ENCODE data around the gene RHO. TPM values are rescaled to one million over a fixed set of nuclear protein-coding genes. Genes with fewer than 3 reads are reported as not detected.

RHO gene
- total and polyA plus RNA-seq, 10 of the 15 experiments (the other 5 are each of a cell fraction or from before 2014, with no cell fraction given): not detected

- no TSS peak for BruUV-seq (replicated peaks)
- DNase-seq (ENCODE audit: low read depth, low spot score) (no peak), FAIRE-seq (no peak), ATAC-seq (no peak)
- intact Hi-C loops (cut with micrococcal nuclease; ENCODE audit: unreplicated experiment) (no loop called here), in situ Hi-C loops (cut with MboI) (no loop called here)
- peaks cover 6% of the 10 kb centered on the region for H3K4me1 ChIP-seq (ENCODE audit: control insufficient read depth, insufficient read depth, low read length)
- ChIA-PET SMC1A (ENCODE audit: uncharacterized antibody, unreplicated experiment) (no interaction called here), RAD21 (ENCODE audit: unreplicated experiment) (no interaction called here), CTCF (no interaction called here), POLR2A (no interaction called here)
- no peak overlapping the region for H3K9ac ChIP-seq (ENCODE audit: control insufficient read depth, insufficient read depth, low read length)
- H3K9me3 ChIP-seq (replicated peaks; ENCODE audit: control insufficient read depth, insufficient read depth, low read length): no peaks in the 10 kb centered on the region
- H4K20me1 ChIP-seq (ENCODE audit: control insufficient read depth, insufficient read depth): no peaks in the 10 kb centered on the region
- H3K79me2 ChIP-seq (ENCODE audit: control insufficient read depth, insufficient read depth, low read length): no peaks in the 10 kb centered on the region
- no peak overlapping the region for H2AFZ ChIP-seq (ENCODE audit: control insufficient read depth, low read depth, low read length)
- H3K4me2 ChIP-seq (ENCODE audit: control insufficient read depth, insufficient read depth): no peak overlapping the region
- H3K27me3 ChIP-seq (replicated peaks in 1 of 2; ENCODE audit: control insufficient read depth in 2 of 2, insufficient read depth in 2 of 2, low read length in 1 of 2): no peaks in the 10 kb centered on the region
- H3K27ac ChIP-seq (ENCODE audit: control insufficient read depth, insufficient read depth): no peak overlapping the region
- H3K36me3 ChIP-seq (ENCODE audit: control insufficient read depth in 2 of 2, insufficient read depth in 2 of 2, low read length in 1 of 2): no peaks in the 10 kb centered on the region
- 56% methylated on average over 22 of the region's 22 CpGs for WGBS (ENCODE audit: insufficient coverage, insufficient replicate concordance, low lambda C conversion rate, missing lambda C conversion rate)
- H3K4me3 ChIP-seq: no peak overlapping the region
- TF ChIP-seq SMARCA5 (IDR thresholded peaks at IDR 0.05) (no peak), IKZF2 (IDR thresholded peaks at IDR 0.05) (no peak), ZBTB4 (CRISPR knock-in tag; IDR thresholded peaks at IDR 0.05) (no peak), STAT3 (IDR thresholded peaks at IDR 0.05; ENCODE audit: low read depth, low read length) (no peak), E2F8 (IDR thresholded peaks at IDR 0.05; ENCODE audit: low read depth, partially characterized antibody) (no peak), PRDM15 (CRISPR knock-in tag; IDR thresholded peaks at IDR 0.05) (no peak), ZBTB33 (IDR thresholded peaks at IDR 0.05) (no peak), SP1 (IDR thresholded peaks at IDR 0.05; ENCODE audit: low read depth, low read length) (no peak), BRCA1 (IDR thresholded peaks at IDR 0.05; ENCODE audit: low read depth, low read length) (no peak), TBL1XR1 (IDR thresholded peaks at IDR 0.05; ENCODE audit: low read depth, low read length) (no peak), YBX1 (IDR thresholded peaks at IDR 0.05) (no peak)
These were observed 43.4 kb downstream of the RHO start for GRCh38 chr3:129571605-129572547.

Measured in GM12878 (cell line).